Amniotic epithelial cell (primary cell): ENCODE data around the gene GRPEL2.
A peak's percentile ranks its signal among the peaks of the same experiment; 100 is the strongest.

Experiments
- DNase-seq: peaks from one replicate; pipeline ENCODE4 v3.0.0-alpha.2; 2010; ENCODE audit warnings: low read depth

GRPEL2 gene

DNA sequence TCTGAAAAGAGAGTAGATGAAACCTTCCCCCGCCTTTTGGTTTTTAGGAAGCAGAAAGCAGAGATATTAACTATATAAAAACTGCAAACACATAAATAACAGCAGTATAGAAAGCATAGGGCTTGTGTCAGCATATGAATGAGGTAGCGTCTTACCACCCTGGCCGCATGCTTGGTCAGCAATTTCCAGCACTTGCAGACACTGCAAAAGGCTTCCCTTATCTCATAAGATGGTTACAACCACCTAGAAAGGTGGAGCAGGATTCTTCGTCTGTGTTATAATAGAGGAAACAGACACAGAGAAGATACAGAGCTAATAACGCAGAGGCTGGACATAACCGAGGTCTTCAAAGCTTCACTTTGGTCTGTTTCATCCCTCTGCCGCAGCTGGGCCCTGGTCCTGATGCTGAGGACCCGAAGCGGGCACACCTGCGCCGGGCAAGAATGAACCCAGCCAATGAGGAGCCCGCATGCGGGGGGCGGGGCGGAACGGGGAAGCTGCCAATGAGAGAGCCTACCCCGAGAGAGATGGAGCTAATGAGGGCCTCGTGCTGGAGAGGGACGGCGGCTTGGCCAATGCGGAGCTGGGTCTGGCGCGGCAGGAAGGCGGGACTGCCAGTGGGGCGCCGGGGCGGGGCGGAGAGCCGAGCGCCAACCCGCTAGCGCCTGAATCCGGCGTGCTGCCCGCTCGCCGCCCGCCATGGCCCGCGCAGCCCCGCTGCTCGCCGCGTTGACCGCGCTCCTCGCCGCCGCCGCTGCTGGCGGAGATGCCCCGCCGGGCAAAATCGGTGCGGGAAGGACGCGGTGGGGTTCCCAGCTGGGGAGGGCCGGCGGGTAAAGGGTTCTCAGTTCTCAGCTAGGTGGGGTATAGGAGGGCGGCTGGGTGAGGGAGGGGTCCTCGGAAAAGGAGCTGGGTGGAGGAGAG, 12.3 kb downstream of the GRPEL2 start, which contains the start of gene PCYOX1L:
Gene PCYOX1L, plus strand, starts transcription at position 677 of the 924 bp plus-strand sequence. Its CDS starts 23 bp downstream, at position 700.
- peak; percentile 93 for DNase-seq

DNA sequence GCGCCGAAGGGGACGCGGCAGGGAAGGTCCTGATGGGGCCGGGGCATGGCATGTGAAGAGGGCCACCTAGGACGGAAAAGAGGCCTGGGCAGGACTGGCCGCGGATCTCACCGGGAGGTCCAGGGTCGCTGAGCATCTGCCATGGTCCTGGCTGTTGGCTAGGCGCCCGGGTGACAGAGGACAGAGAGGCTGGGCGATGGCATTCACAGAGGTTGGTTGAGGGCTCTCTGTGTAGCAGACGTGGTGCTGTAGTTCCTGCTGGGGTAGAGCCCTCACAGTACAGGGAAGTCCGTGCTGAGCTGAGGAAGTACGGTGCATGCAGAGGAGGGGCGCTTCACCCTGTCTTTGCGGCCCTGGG, 13.0 kb downstream of the GRPEL2 start:
- DNase-seq, result no peak

DNA sequence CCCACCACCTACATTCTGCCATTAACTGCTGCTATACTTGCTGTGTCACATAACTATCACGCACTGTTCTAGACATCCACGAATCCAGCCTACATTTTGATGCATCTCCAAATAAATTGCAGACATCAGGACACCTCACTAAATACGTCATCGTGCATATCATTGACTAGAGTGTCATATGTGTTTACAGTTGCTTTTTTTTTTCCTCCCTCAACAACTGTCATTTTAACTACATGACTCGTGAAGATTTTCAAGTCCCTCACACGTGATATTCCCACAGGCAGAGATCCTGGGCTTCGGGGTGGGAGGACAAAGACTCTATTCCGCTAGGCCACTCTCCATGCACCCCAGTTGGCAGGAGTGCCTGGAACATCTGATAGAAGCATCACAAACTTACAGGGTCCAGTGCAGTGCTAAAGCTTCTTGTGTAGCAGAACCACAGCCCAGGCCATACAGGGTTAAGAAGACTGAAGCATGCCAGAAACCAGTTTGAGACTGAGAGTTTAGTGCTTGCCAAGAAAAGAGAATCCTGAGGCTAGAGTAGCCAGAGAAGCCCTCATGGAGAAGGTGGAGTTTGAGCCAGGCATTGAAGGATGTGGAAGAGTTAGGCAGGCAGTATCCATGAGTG, 13.7 kb downstream of the GRPEL2 start:
- no peak for DNase-seq

DNA sequence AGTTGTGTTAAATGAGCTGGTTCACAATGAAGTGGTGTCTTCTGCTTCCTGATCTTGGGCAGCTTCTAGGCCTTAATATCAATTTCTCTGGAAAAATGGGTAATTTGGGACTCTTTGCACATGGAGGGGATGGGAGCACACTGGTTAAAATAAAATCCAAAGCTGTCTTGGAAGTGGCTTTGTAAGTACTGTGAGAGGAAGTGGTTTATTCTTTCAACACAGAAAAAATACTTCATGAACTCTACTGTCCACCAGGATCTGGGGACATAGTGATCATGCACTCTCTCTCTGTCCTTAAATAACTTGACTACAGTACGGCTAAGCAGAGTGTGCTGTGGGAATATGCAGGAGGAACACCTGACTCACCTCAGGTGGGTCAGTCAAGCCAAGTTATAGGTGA, 15.0 kb downstream of the GRPEL2 start:
- no peak for DNase-seq

DNA sequence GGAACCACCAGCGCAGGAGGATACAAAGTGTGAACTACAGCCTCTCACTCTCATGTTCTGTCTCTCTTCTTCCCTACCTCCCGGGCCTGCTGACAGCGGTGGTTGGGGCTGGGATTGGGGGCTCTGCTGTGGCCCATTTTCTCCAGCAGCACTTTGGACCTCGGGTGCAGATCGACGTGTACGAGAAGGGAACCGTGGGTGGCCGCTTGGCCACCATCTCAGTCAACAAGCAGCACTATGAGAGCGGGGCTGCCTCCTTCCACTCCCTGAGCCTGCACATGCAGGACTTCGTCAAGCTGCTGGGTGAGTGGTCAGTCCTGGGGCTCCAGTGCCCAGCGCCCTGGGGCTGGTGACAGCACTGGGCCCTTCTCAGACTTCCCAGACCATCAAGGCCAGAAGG, 17.2 kb downstream of the GRPEL2 start:
- no peak for DNase-seq

DNA sequence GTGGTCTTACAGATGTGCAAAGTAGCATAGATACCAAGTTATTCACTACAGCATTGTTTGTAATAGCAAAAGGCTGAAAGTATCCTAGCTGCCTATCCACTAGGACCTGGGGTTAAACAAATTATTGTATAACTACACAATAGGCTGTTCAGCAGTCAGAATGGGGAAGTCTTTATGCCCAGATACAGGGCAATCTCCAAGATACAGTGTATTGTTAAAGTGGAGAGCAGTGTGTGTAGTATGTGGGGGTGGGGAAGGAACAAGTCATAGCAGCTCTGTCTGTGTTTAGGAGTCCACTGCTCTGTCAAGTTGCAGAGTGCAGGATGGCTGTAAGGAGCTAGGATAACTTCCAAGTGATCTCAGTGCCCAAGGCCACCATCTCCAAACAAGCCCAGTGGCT, 18.1 kb downstream of the GRPEL2 start:
- DNase-seq, result no peak

DNA sequence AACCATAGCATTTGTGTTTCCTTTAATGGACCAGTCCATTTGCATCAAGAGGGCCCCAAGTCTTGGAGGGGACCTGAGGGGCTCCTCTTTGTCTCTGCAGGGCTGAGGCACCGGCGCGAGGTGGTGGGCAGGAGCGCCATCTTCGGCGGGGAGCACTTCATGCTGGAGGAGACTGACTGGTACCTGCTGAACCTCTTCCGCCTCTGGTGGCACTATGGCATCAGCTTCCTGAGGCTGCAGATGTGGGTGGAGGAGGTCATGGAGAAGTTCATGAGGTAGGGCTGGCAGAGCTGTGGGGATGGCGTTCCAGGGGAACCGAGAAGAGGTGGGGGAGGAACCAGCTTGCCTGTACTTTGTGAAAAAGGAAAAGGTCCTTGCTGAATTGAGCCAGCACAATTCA, 18.6 kb downstream of the GRPEL2 start:
- DNase-seq, result no peak

DNA sequence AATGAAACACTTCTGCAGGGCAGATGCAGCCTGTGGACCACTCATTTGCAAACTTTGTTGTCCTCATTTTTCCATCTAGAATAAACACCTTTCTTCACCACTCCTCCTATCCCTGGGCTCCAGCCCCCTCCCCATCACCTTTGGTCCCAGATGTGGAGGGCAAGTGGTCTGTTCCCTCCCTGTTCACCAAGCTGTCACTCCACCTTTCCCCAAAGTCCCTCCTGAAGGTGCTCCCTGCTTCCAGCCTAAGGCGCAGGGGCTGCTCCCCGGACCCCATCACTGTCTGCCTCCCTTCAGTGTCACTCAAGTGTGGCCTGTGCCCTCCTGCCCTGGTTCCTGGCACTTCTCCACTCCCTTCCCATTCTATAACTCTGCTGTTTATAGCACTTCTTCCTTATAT, 19.4 kb downstream of the GRPEL2 start:
- DNase-seq, result no peak

DNA sequence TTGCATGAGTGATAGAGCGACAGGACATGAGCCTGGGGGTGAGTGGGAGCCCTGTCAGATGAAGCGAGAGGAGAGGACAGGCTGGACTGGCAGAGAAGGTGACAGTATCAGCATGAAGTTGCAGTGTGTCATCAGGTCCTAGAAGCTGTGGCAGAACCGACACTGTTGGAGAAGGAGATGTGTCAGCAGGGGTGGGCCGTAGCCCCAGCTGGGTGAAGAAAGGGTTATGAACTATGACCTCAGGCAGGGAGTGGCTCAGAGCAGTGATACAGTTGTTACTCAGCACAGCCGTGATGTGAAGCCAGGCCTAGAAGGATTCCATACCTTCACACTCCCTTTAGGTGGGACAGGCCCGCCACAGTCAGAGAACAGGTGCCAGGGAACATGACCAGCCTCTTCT, 20.1 kb downstream of the GRPEL2 start:
- no peak for DNase-seq

DNA sequence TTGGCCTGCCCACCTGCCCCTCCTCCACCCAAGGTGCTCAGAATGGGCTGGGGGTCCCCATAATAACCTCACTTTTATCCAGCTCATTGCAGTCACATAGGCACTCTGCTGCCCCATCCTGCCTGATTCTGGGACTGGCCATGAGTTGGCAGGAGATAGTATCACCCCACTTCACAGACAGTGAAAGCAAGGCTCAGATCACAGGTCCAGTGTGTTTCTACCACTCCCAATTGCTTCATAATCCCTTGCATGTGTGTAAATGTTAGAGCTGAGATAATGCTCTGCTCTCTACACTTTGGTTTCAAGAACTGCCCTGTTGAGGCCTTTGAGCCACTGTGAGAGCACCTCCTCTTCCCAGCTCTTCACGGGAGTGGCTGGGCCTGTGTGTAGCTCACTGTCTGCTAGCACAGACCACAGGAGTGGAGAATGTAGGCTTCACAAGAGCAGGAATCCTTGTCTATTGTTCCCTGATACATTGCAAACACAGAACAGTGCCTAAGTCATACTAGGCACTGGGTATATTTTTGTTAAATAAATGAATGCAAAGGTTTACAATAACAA, 20.9 kb downstream of the GRPEL2 start:
- no peak for DNase-seq

DNA sequence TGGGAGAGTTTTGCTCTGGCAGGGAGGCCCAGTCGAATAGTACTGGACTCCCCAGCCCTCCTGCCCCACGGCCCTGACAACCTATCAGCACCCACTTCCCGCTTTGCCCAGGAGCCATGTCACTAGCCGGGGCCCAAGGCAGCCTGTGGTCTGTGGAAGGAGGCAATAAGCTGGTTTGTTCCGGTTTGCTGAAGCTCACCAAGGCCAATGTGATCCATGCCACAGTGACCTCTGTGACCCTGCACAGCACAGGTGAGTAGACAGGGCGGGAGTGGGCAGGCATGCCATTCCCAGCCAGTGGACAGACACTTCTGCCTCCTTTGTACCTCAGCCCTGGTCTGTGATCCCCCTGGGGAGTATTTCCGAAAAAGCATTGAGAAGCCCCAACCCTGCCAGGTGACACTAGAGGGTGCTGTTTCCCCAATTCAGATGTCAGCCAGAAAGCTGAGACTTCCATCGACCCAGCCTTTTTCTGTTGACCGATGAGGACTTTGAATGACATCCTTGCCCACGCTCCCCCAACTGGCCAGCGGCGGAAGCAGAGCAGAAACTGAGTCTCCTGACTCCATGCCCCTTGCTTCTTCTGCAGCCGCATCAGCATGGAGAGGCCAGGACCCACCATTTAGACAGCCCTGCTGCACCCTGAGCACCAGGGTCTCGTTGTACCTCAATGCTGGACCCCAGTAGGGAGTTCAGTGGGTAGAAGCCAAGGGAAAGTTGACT, 22.1 kb downstream of the GRPEL2 start:
- DNase-seq, result peak; percentile 47

DNA sequence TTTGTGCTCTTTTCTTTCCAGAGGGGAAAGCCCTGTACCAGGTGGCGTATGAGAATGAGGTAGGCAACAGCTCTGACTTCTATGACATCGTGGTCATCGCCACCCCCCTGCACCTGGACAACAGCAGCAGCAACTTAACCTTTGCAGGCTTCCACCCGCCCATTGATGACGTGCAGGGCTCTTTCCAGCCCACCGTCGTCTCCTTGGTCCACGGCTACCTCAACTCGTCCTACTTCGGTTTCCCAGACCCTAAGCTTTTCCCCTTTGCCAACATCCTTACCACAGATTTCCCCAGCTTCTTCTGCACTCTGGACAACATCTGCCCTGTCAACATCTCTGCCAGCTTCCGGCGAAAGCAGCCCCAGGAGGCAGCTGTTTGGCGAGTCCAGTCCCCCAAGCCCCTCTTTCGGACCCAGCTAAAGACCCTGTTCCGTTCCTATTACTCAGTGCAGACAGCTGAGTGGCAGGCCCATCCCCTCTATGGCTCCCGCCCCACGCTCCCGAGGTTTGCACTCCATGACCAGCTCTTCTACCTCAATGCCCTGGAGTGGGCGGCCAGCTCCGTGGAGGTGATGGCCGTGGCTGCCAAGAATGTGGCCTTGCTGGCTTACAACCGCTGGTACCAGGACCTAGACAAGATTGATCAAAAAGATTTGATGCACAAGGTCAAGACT, 22.8 kb downstream of the GRPEL2 start:
- DNase-seq, result no peak

DNA sequence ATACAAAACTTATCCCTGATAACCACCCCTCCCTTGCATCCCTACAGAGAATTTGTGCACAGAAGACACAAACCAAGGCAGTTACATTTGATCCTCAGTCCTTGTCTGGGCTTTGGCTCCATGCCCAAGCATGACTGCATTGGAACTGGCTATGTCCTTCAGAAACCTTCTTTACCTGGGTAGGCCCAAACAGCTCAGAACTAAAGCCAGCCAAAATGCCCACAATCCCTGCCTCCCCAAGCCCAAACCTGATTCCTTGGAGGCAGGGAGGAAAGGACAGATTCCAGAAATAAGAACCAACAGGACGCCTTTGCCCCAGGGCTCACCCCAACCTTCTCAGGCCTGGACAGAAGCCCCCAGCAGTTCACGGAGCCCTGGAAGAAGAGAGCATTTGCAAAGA, 25.6 kb downstream of the GRPEL2 start:
- no peak for DNase-seq

DNA sequence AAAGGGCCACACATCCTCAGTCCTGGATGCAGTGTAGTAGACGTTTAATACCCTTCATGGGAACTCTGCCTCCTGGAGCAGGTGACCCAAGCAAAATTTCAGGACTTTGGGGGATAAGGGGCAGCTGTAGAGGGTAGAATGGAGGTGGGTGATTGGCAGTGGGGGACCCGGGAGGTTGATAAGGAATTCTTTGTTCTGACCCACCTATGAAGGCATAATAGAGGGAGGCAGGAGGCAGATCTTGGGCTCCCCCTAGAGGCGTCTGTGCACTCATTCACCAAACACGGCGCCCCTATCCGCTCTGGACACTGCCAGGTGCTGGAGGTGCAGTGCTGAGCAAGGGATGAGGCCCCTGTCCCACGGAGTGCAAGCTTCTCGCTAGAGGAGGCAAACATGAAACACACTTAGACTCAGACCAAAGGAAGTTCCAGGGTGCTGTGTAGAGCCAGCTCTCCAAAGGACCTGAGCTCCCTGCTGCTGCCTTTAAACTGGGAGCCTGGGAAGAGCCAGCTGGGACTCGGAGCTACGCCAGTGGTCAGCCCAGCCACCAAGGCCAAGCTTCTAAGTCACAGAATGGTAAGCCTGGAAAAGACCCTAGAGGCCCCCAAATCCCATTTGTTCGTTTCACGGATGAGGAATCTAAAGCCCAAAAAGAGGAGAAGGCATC, 26.1 kb downstream of the GRPEL2 start:
- DNase-seq, result peak; percentile 35

DNA sequence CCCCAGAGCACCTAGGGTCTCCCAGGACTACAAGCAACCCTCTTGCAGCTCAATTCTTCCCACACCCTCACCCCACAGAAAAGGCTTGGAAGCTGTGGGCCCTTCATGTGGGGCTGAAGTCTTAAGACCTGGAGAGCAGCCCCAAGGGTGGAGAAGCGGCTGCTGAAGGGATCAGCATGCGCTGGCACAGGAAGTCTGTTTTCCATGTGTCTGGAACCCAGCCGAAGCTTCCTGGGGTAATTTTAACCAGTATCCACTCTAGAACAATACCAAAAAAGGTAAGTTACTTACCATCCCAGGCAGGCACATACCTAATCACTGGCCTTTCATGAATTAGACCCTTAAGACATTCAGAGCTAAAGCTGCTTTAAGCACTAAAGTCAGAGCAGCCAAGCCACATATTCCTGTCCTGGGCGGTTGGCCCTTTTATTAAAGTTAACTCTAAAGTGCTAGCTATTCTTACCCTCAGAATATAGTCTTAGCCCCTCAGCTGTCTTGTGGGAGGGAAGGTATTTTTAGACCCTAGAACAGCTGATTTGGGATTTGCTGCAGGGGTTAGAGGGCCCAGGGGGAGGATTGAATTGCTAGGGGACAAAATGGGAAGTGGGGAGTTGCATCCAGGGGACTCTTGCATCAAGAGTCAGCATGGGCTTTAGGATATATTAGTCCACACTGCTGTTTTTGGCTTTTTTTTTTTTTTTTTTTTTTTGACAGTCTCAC, 26.9 kb downstream of the GRPEL2 start:
- DNase-seq, result no peak

DNA sequence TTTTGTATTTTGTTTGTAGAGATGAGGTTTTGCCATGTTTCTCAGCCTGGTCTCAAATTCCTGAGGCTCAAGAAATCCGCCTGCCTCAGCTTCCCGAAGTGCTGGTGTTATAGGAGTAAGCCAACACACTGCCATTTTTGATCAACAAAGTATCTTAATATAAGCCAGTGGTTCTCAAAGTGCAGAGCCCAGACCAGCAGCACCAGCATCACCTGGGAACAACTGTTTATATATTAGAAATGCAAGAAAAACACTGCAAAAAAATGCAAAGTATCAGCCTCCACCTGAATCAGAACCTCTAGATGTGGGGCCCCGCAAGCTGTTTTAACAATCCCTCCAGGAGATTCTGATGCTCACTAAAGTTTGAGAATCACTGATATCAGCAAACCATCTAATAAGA, 27.6 kb downstream of the GRPEL2 start:
- DNase-seq, result no peak

DNA sequence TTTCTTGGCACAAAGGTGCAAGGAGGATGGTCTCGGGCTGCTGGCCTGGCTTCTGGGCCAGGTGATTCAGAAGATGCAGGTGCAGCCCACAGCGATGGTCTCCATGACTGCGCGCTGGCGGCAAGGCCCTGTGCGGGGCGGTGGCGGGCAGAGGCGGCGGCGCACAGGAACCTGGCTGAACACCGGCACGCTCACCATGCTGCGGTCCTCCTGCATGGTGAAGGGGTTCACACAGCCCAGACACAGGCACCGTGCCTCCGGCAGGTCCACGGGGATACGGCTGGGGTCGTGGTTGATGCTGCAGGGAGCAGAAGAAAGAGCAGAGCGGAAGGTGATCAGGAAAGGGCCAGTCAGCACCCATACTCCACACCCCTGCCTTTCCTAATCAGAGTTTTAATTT, 29.0 kb downstream of the GRPEL2 start:
- DNase-seq, result no peak

DNA sequence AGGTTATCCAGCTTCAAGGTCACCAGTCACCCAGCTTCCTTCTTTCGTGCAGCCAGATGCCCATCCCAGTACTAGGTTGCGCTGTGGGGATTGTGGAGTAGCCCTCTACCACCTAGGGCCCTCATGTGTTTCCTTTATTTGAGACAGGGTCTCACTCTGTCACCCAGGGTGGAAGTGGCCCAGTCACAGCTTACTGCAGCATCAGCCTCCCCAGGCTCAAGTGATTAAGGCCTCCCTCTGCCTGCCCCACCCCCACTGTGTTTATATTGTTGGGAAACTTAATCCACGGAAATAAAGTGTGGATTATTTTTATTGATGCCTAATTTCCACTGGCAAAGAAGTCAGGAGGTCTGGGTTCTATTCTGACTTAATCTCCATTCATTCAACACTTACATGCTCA, 29.5 kb downstream of the GRPEL2 start:
- DNase-seq, result no peak

DNA sequence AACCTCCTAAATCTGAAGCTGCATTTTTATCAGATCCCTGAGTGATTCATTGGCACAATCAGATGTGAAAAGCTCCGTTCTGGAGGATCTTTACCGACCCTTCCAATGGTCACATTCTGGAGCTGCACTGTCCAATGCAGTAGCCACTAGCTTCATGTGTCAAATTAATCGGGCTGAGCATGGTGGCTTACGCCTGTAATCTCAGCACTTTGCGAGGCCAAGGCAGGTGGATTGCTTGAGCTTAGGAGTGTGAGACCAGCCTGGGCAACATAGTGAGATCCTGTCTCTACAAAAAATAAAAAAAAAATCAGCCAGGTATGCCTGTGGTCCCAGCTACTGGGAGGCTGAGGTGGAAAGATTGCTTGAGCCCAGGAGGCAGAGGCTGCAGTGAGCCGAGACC, 30.1 kb downstream of the GRPEL2 start:
- DNase-seq, result no peak

DNA sequence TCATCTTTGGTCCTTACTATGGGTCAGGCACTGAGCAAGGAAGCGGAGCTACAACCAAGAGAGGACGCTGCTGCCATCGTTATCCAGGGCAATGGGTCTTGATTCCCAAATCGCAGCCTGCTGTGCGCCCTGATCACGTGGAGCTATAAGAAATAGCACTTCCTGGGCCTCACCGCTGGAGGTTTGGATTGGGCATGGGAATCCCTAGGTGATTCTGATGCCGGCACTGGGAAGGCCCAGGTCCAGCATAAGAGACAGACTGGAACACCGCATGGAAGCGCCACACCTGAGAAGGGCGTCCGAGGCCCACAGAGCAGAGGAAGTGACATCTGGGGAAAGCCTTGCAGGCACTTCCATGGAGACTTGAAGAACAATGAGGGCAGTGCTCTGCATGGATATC, 30.8 kb downstream of the GRPEL2 start:
- DNase-seq, result no peak
